MCF 10A (cell line): Measurements from ENCODE around the gene PAK1. TPM values are rescaled to one million over a fixed set of nuclear protein-coding genes. Genes with fewer than 3 reads are reported as not detected.

Experiments
- BruUV-seq: library from RNA; stranded (reverse); fragments of 400-500 nt; replicated peaks from 2 replicates; lab custom pipeline; 2021; lab: Mats Ljungman, UMichigan
- CTCF ChIA-PET: fragments of 300-600 bp; sonication (Branson Sonifier 250); formaldehyde crosslinking; extraction: SDS; loops from one replicate; lab custom pipeline; 2021; ENCODE audit warnings: antibody characterized with exemption, inconsistent platforms; lab: Yijun Ruan, JAX
- POLR2A ChIA-PET: fragments of 300-600, 350-650 bp; sonication (Branson Sonifier 250); formaldehyde crosslinking; extraction: SDS; loops from one replicate; lab custom pipeline; 2020; ENCODE audit warnings: antibody characterized with exemption, inconsistent platforms; lab: Yijun Ruan, JAX
- DNase-seq: peaks from one replicate; pipeline ENCODE4 v3.0.0-alpha.2; 2018; ENCODE audit not compliant: unreplicated experiment
- H3K27ac Mint-ChIP-seq: one replicate; pipeline ENCODE4 v1.8.0; 2022; ENCODE audit warnings: mild to moderate bottlenecking, low read depth, mixed read lengths; ENCODE audit not compliant: unreplicated experiment
- H3K27me3 Mint-ChIP-seq: one replicate; pipeline ENCODE4 v1.8.0; 2022; ENCODE audit warnings: mixed read lengths; ENCODE audit not compliant: insufficient read depth, unreplicated experiment
- H3K36me3 Mint-ChIP-seq: one replicate; pipeline ENCODE4 v1.8.0; 2022; ENCODE audit warnings: mild to moderate bottlenecking, moderate library complexity, mixed read lengths; ENCODE audit not compliant: insufficient read depth, unreplicated experiment
- H3K4me1 Mint-ChIP-seq: one replicate; pipeline ENCODE4 v1.8.0; 2022; ENCODE audit warnings: mixed read lengths; ENCODE audit not compliant: insufficient read depth, unreplicated experiment
- H3K4me3 Mint-ChIP-seq: one replicate; pipeline ENCODE4 v1.8.0; 2022; ENCODE audit warnings: mild to moderate bottlenecking, moderate library complexity, mixed read lengths; ENCODE audit not compliant: unreplicated experiment
- H3K9me3 Mint-ChIP-seq: one replicate; pipeline ENCODE4 v1.8.0; 2022; ENCODE audit warnings: mixed read lengths; ENCODE audit not compliant: unreplicated experiment
- intact Hi-C: fragments of 100-400 bp; cut with micrococcal nuclease; formaldehyde crosslinking; loops from 2 replicates; pipeline ENCODE4 v1.14.1; 2022
- total RNA-seq: library from RNA; stranded (reverse); gene quantifications from 2 replicates; pipeline ENCODE4 v1.2.3, GENCODE V29; 2022
- TF ChIP-seq, protein P1 (sequence below): fragments of 200-600 bp; IDR thresholded peaks from one replicate; pipeline ENCODE4 v1.8.0; 2022; ENCODE audit warnings: antibody characterized with exemption, mild to moderate bottlenecking; ENCODE audit not compliant: unreplicated experiment

Gene PAK1
- total RNA-seq, 1 experiment from 2014 or later, result 24.0 TPM

DNA sequence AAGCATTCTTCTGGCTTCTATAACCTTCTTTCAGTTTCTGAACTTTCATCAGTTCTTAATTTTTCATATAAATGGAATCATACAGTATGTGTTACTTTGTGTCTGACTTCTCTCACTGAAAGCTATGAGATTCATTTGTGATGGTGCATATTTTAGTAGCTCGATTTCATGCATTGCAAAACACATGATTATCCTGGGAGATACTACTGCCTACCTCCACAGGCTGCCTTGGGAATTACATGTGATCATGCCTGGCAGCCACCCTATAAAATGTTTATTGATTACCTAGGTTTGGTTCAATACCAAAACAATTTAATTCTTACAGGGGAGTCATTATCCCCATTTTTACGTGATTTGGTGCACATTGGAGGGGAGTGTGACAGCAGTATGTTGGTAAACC lies 34.1 kb upstream of the PAK1 start:
- no peaks in the 10 kb centered on the region for H3K36me3 Mint-ChIP-seq
- CTCF ChIA-PET, result interaction anchor here (1.7 kb wide), 1 partner anchor 380 kb away, joined by 4 read pairs; the partner anchor contains the start of gene MYO7A
- TF ChIP-seq, protein P1, sequence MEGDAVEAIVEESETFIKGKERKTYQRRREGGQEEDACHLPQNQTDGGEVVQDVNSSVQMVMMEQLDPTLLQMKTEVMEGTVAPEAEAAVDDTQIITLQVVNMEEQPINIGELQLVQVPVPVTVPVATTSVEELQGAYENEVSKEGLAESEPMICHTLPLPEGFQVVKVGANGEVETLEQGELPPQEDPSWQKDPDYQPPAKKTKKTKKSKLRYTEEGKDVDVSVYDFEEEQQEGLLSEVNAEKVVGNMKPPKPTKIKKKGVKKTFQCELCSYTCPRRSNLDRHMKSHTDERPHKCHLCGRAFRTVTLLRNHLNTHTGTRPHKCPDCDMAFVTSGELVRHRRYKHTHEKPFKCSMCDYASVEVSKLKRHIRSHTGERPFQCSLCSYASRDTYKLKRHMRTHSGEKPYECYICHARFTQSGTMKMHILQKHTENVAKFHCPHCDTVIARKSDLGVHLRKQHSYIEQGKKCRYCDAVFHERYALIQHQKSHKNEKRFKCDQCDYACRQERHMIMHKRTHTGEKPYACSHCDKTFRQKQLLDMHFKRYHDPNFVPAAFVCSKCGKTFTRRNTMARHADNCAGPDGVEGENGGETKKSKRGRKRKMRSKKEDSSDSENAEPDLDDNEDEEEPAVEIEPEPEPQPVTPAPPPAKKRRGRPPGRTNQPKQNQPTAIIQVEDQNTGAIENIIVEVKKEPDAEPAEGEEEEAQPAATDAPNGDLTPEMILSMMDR, result no peak
- peaks cover 11% of the 10 kb centered on the region for H3K27me3 Mint-ChIP-seq
- no peak overlapping the region for H3K4me3 Mint-ChIP-seq
- H3K4me1 Mint-ChIP-seq, result peaks cover 35% of the 10 kb centered on the region
- BruUV-seq, result no TSS peak
- intact Hi-C loops, result no loop called here
- DNase-seq, result no peak
- POLR2A ChIA-PET, result interaction anchor here (0.7 kb wide), 1 partner anchor 10 kb away, joined by 3 read pairs; no protein-coding TSS in a partner anchor
- peaks cover 8% of the 10 kb centered on the region for H3K9me3 Mint-ChIP-seq
- no peak overlapping the region for H3K27ac Mint-ChIP-seq

DNA sequence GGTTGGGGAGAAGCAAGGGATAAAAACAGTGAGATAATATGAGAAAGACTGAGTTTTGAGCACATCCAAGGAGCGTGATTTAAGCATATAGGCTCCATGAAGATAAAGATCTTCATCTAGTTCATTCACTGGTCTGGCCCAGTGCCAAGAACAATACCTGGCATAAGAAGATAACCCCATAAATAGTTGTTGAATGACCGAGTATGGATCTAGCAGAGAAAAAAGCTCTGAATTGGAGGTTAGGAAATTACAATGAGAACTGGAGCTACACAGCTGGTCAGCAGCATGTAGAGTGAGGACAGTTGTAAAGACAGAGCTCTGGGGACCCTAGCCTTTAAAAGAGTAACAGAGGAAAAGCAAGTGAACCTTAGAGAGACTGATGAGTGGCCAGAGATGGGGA lies 33.0 kb upstream of the PAK1 start:
- ChIA-PET POLR2A (interaction anchor here (1.0 kb wide), 1 partner anchor 235 kb away, joined by 3 read pairs; no protein-coding TSS in a partner anchor), CTCF (interaction anchor here (0.9 to 1.7 kb wide), 4 partner anchors 17 to 379 kb away, joined by 3 to 4 read pairs (median 4); partner anchors contain the start of gene MYO7A)
- Mint-ChIP-seq H3K36me3 (no peaks in the 10 kb centered on the region), H3K27ac (no peak overlapping the region), H3K9me3 (peaks cover 8% of the 10 kb centered on the region), H3K4me1 (peaks cover 35% of the 10 kb centered on the region), H3K27me3 (peaks cover 23% of the 10 kb centered on the region), H3K4me3 (peak overlapping the region; percentile 30)
- DNase-seq, result peak; percentile 78
- TF ChIP-seq, protein P1, result no peak
- BruUV-seq, result no TSS peak
- intact Hi-C loops, result no loop called here

DNA sequence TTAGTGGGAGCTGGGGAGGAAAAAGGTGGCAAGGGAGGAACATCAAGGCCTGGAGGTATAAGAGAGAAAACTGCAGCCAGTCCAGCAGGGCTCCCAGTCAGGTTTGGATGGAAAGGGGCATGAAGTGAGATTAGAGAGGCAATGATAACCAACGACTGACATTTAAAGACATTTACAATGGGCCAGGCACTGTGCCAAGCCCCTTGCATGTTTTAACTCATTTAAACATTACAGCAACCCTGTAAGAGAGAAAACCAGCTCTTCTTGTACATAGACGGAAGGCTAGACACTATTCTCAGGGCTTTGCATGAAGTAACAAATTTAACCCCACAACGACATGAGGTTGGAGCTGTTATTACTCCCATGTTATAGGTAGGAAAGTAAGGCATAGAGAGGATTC lies 32.1 kb upstream of the PAK1 start:
- DNase-seq, result no peak
- no TSS peak for BruUV-seq
- peaks cover 8% of the 10 kb centered on the region for H3K9me3 Mint-ChIP-seq
- H3K4me3 Mint-ChIP-seq, result no peak overlapping the region
- intact Hi-C loops, result no loop called here
- TF ChIP-seq, protein P1, result no peak
- ChIA-PET CTCF (interaction anchor here (1.0 kb wide), 3 partner anchors 18 to 317 kb away, joined by 3 to 5 read pairs (median 3); no protein-coding TSS in a partner anchor), POLR2A (interaction anchor here (0.6 kb wide), 1 partner anchor 28 kb away, joined by 3 read pairs; no protein-coding TSS in a partner anchor)
- no peaks in the 10 kb centered on the region for H3K36me3 Mint-ChIP-seq
- peak overlapping the region; percentile 50 for H3K27ac Mint-ChIP-seq
- H3K27me3 Mint-ChIP-seq, result peaks cover 32% of the 10 kb centered on the region
- H3K4me1 Mint-ChIP-seq, result peaks cover 35% of the 10 kb centered on the region

DNA sequence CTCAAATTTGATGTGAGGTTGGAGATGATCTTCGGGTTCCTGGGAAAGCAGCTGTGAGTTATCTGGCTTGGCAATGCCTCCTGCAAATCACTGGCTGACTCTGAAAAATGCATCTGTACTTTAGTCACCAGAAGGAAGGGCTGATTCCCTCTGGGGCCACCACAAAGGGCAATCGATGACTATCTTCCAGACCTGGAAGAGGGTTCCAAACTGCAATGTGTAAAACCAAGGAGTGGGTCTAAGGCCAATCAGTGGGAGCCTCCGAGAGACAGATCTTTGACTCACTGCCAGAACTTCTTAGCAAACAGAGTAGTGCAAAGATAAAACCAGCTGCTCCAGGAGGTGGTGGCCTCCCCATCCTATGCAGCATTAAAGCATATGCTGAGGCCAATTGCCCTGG lies 29.1 kb upstream of the PAK1 start:
- DNase-seq, result no peak
- ChIA-PET POLR2A (interaction anchor here (0.9 kb wide), 1 partner anchor 28 kb away, joined by 4 read pairs; no protein-coding TSS in a partner anchor), CTCF (interaction anchor here (1.2 kb wide), 1 partner anchor 30 kb away, joined by 3 read pairs; no protein-coding TSS in a partner anchor)
- Mint-ChIP-seq H3K27ac (no peak overlapping the region), H3K4me3 (no peak overlapping the region), H3K27me3 (peaks cover 35% of the 10 kb centered on the region), H3K36me3 (no peaks in the 10 kb centered on the region), H3K4me1 (peaks cover 21% of the 10 kb centered on the region), H3K9me3 (no peaks in the 10 kb centered on the region)
- BruUV-seq, result no TSS peak
- TF ChIP-seq, protein P1, result no peak
- intact Hi-C loops, result no loop called here
